Trophoblast cell (in vitro differentiated cells and primary cell): ENCODE data around the gene KLHL30.

Source experiments
- DNase-seq, 2 donors: peaks; one replicate each; pipeline ENCODE4 v3.0.0-alpha.2; 2016
- H2AFZ ChIP-seq: 2 replicates; pipeline ENCODE4 v1.6.1; 2013; ENCODE audit warnings: low read length, moderate library complexity, mild to moderate bottlenecking; ENCODE audit not compliant: insufficient read depth, poor library complexity
- H2AK5ac ChIP-seq: 2 replicates; pipeline ENCODE4 v1.6.1; 2013; ENCODE audit warnings: mild to moderate bottlenecking, low read length
- H2BK120ac ChIP-seq: 2 replicates; pipeline ENCODE4 v1.6.1; 2013; ENCODE audit warnings: low read length, mild to moderate bottlenecking, moderate library complexity; ENCODE audit not compliant: insufficient read depth, poor library complexity
- H2BK12ac ChIP-seq: 2 replicates; pipeline ENCODE4 v1.6.1; 2013; ENCODE audit warnings: mild to moderate bottlenecking, low read length, moderate library complexity
- H2BK5ac ChIP-seq: 2 replicates; pipeline ENCODE4 v1.6.1; 2013; ENCODE audit warnings: low read length, low read depth, moderate library complexity, mild to moderate bottlenecking; ENCODE audit not compliant: poor library complexity
- H3K14ac ChIP-seq: 2 replicates; pipeline ENCODE4 v1.6.1; 2013; ENCODE audit warnings: mild to moderate bottlenecking, low read length
- H3K18ac ChIP-seq: 2 replicates; pipeline ENCODE4 v1.6.1; 2013; ENCODE audit warnings: mild to moderate bottlenecking, low read length
- H3K23ac ChIP-seq: 2 replicates; pipeline ENCODE4 v1.6.1; 2013; ENCODE audit warnings: low read length
- H3K27ac ChIP-seq: 2 replicates; pipeline ENCODE4 v1.5.1; 2013; ENCODE audit warnings: low read depth, mild to moderate bottlenecking, inconsistent platforms, low read length, moderate library complexity
- H3K27me3 ChIP-seq: 2 replicates; pipeline ENCODE4 v1.6.1; 2013; ENCODE audit warnings: inconsistent platforms, mild to moderate bottlenecking, low read length, moderate library complexity; ENCODE audit not compliant: insufficient read depth
- H3K36me3 ChIP-seq, 2 experiments: 1 replicate in 1 of 2; 2 replicates in 1 of 2; pipeline ENCODE4 v1.6.1; 2013; ENCODE audit warnings: low read length in 2 of 2, mild to moderate bottlenecking in 2 of 2, moderate library complexity in 1 of 2; ENCODE audit not compliant: insufficient read depth in 2 of 2, control insufficient read depth in 1 of 2
- H3K4ac ChIP-seq: 2 replicates; pipeline ENCODE4 v1.6.1; 2013; ENCODE audit warnings: low read depth, mild to moderate bottlenecking, low read length, moderate library complexity
- H3K4me1 ChIP-seq, 2 experiments: 1 replicate in 1 of 2; 2 replicates in 1 of 2; pipeline ENCODE4 v1.6.1; 2013; ENCODE audit warnings: low read length in 2 of 2, mild to moderate bottlenecking in 2 of 2, moderate library complexity in 1 of 2; ENCODE audit not compliant: insufficient read depth in 2 of 2, control insufficient read depth in 1 of 2
- H3K4me2 ChIP-seq: 2 replicates; pipeline ENCODE4 v1.6.1; 2013; ENCODE audit warnings: inconsistent platforms, mild to moderate bottlenecking, low read length, moderate library complexity
- H3K4me3 ChIP-seq: 2 replicates; pipeline ENCODE4 v1.5.1; 2013; ENCODE audit warnings: mild to moderate bottlenecking, low read depth, low read length, inconsistent platforms
- H3K79me1 ChIP-seq: one replicate; pipeline ENCODE4 v1.6.1; 2013; ENCODE audit warnings: low read length
- H3K79me2 ChIP-seq: 2 replicates; pipeline ENCODE4 v1.6.1; 2013; ENCODE audit warnings: low read length, mild to moderate bottlenecking; ENCODE audit not compliant: control insufficient read depth, insufficient read depth, poor library complexity
- H3K9ac ChIP-seq: 2 replicates; pipeline ENCODE4 v1.6.1; 2013; ENCODE audit warnings: mild to moderate bottlenecking, low read length
- H3K9me3 ChIP-seq: 2 replicates; pipeline ENCODE4 v1.6.1; 2013; ENCODE audit warnings: low read depth, mild to moderate bottlenecking, control low read depth, inconsistent platforms, low read length; ENCODE audit not compliant: insufficient read depth
- H4K12ac ChIP-seq: 2 replicates; pipeline ENCODE4 v1.6.1; 2013; ENCODE audit warnings: low read depth, mild to moderate bottlenecking, low read length, moderate library complexity
- H4K8ac ChIP-seq: 2 replicates; pipeline ENCODE4 v1.6.1; 2013; ENCODE audit warnings: low read depth, mild to moderate bottlenecking, low read length, moderate library complexity
- H4K91ac ChIP-seq: one replicate; pipeline ENCODE4 v1.6.1; 2013; ENCODE audit warnings: low read depth, mild to moderate bottlenecking, low read length, moderate library complexity
- WGBS: extraction: QIAGEN DNeasy Blood & Tissue Kit; methylation state at CpG from one replicate; pipeline ENCODE4 v1.1.7; 2013; ENCODE audit warnings: missing lambda C conversion rate; ENCODE audit not compliant: insufficient read length, insufficient coverage; ENCODE audit errors: extremely low coverage; 5-methylcytosine and 5-hydroxymethylcytosine counted together

The KLHL30 gene

DNA sequence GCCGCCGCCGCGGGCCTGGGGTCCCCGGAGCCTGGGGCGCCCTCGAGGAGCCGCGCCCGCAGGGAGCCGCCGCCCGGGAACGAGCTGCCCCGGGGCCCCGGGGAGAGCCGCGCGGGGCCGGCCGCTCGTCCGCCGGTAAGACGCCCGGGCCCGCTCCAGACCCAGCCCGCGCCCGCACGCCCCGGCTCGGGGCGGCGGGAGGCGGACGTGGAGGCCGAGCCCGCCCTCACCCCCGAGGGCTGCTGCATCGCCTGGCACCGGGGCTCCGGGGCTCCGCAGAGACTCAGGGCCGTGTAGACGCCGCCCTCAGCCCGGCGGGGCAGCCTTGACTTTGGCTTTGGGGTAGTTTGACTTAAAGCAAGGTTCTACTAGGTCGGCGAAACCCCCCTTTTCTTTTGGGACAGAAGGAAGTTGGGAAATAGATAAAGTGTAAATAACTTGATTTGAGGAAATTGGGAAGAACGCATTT is 20.6 kb downstream of the KLHL30 start:
- 86% methylated on average over 1 of the region's 52 CpGs for WGBS
- Histone ChIP-seq H3K27ac (no peak overlapping the region), H2AFZ (no peak overlapping the region), H4K12ac (no peak overlapping the region), H4K91ac (no peak overlapping the region), H3K79me2 (no peaks in the 10 kb centered on the region), H2BK5ac (no peak overlapping the region), H3K14ac (no peak overlapping the region), H3K23ac (no peak overlapping the region), H2BK12ac (no peak overlapping the region), H3K18ac (no peak overlapping the region), H3K79me1 (no peaks in the 10 kb centered on the region), H3K4me2 (peak overlapping the region; percentile 68), H3K9ac (no peak overlapping the region), H3K4me1 (peaks cover 1 to 5% of the 10 kb centered on the region in 2 experiments), H2AK5ac (no peak overlapping the region), H3K4ac (no peak overlapping the region), H3K4me3 (no peak overlapping the region), H3K27me3 (peaks cover 35% of the 10 kb centered on the region), H3K9me3 (peaks cover 7% of the 10 kb centered on the region), H2BK120ac (no peak overlapping the region), H3K36me3 (no peaks in the 10 kb centered on the region), H4K8ac (no peak overlapping the region)
- peak in 1 of 2 donors; percentile 27 for DNase-seq

DNA sequence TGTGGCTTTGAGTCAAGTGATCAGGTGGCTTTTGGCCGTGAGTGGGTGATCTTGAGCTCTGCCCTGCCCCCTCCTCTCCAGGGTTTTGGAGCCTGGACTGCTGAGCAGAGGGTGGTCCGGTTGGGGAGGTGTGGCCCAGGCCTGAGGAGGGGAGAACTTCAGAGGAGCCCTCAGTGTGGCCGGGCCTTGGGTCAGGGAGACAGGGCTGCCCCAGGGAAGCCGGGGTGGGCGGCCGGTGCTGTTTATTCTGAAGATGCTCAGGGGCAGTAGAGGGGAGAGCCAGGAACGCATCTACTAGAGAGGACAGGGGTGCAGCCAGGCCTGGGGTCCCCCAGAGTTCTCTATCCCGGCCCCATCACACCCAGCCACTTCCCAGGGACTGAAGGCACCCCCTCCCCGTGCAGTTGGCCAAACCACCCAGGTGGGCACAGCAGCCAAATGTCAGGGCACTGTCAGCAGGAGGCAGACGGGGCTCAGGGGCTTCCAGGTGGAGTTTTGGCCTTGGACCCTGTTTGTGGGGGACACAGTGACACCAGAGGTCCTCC is 21.3 kb downstream of the KLHL30 start:
- H2AK5ac ChIP-seq, result no peak overlapping the region
- no peak for DNase-seq
- H3K79me1 ChIP-seq, result no peaks in the 10 kb centered on the region
- no peak overlapping the region for H4K12ac ChIP-seq
- H2BK5ac ChIP-seq, result no peak overlapping the region
- no peak overlapping the region for H3K23ac ChIP-seq
- H3K79me2 ChIP-seq, result no peaks in the 10 kb centered on the region
- H2AFZ ChIP-seq, result no peak overlapping the region
- no peak overlapping the region for H3K4ac ChIP-seq
- no peak overlapping the region for H3K4me2 ChIP-seq
- H3K36me3 ChIP-seq, result no peaks in the 10 kb centered on the region
- H3K4me3 ChIP-seq, result no peak overlapping the region
- peaks cover 7% of the 10 kb centered on the region for H3K9me3 ChIP-seq
- H3K18ac ChIP-seq, result no peak overlapping the region
- peaks cover 1 to 5% of the 10 kb centered on the region in 2 experiments for H3K4me1 ChIP-seq
- H3K27me3 ChIP-seq, result peaks cover 37% of the 10 kb centered on the region
- H4K91ac ChIP-seq, result no peak overlapping the region
- H4K8ac ChIP-seq, result no peak overlapping the region
- no peak overlapping the region for H2BK12ac ChIP-seq
- H3K9ac ChIP-seq, result no peak overlapping the region
- no peak overlapping the region for H3K14ac ChIP-seq
- no CpG with 5 or more reads among the region's 10 CpGs for whole genome bisulfite sequencing
- no peak overlapping the region for H2BK120ac ChIP-seq
- H3K27ac ChIP-seq, result no peak overlapping the region

DNA sequence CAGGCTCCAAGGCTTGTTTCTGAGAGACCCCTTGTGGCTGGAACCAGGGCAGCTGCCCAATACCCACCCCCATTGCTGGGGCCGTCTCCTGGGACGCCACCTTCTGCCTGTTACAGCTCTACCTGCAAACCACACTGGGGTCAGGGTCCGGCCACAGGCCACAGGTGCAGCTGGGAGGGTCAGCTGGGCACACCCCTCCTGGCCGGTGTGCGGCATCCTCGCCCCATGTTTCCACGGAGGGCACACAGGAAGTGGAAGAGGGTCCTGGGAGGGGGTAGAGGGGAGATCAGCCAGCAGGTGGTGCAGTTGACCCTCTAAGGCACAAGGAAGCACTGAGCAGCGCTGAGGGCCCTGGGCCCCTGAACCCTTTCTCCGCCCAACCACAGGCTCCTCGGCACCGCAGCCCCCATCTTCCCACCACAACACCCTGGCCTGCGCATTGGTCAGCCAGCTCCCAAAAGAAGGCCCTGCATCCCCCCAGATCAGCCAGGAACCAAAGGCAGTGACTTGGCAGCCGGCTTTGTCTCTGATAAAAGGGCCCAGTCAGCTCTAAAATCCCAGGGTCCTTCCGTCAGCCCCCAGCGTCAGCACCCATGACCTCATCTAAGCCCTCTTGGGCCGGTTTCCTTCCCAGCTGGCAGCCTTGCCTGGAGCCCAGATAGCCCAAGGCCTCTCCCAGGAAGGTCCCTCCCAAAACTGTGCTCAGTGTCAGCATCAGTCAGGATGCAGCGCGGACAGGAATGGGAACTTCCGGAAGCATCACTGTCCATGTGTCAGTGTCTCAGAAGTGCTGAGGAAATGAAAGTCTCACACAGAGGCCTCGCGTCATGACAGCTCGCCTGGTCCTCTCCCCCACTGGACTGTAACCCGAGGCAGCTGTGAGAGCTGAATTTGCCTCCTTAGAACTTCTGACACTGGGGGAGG is 22.0 kb downstream of the KLHL30 start:
- Histone ChIP-seq H3K36me3 (no peaks in the 10 kb centered on the region), H3K4me3 (no peak overlapping the region), H3K4me2 (no peak overlapping the region), H3K27me3 (peaks cover 40% of the 10 kb centered on the region), H3K4me1 (peaks cover 1 to 5% of the 10 kb centered on the region in 2 experiments), H4K91ac (no peak overlapping the region), H3K23ac (no peak overlapping the region), H2BK120ac (no peak overlapping the region), H4K8ac (no peak overlapping the region), H3K9me3 (peaks cover 7% of the 10 kb centered on the region), H3K18ac (no peak overlapping the region), H3K79me2 (no peaks in the 10 kb centered on the region), H2BK12ac (no peak overlapping the region), H3K4ac (no peak overlapping the region), H4K12ac (no peak overlapping the region), H3K27ac (no peak overlapping the region), H3K14ac (no peak overlapping the region), H2AK5ac (no peak overlapping the region), H3K79me1 (no peaks in the 10 kb centered on the region), H2BK5ac (no peak overlapping the region), H3K9ac (no peak overlapping the region), H2AFZ (no peak overlapping the region)
- WGBS, result no CpG with 5 or more reads among the region's 23 CpGs
- DNase-seq, result no peak

DNA sequence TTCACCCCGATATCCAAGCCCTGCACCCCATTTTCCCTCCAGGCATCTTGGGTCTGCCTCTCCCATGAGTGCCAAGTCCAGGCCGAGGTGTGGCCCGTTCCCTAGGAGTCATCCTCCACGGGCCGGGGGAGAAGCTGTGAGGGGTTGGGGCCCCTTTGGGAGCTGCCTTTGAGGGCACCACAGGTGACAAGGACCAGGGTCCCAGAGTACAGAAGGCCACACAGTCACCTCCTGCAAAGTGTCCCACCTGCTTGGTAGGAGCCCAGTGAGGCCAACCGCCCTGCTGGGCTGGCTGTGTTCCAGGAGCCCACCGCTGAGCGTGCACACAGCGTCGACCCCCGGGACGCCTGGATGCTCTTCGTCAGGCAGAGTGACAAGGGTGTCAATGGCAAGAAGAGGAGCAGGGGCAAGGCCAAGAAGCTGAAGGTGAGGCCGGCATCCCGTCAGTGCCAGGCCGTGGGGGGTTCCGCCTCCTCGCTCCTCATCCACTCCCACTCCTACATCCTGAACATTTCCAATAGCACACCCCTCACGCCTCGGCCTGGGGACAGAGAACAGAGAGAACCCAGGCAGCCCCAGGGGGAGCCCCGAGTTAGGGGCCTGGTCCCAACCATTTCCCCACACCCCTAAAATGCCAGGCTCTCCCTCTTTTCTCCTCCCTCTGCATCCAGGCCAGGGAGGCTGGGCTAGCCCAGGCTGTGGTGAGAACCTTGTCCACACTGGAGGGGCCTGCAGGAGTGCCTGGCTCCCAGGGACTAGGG is 23.0 kb downstream of the KLHL30 start:
- Histone ChIP-seq H3K9ac (no peak overlapping the region), H3K18ac (no peak overlapping the region), H3K9me3 (peaks cover 7% of the 10 kb centered on the region), H2AK5ac (no peak overlapping the region), H2BK12ac (no peak overlapping the region), H3K23ac (no peak overlapping the region), H2BK120ac (no peak overlapping the region), H4K91ac (no peak overlapping the region), H3K4ac (no peak overlapping the region), H3K4me1 (peaks cover 1 to 5% of the 10 kb centered on the region in 2 experiments), H3K14ac (no peak overlapping the region), H2AFZ (no peak overlapping the region), H3K27me3 (peaks cover 40% of the 10 kb centered on the region), H3K79me1 (no peaks in the 10 kb centered on the region), H3K36me3 (no peaks in the 10 kb centered on the region), H4K12ac (no peak overlapping the region), H3K4me3 (no peak overlapping the region), H4K8ac (no peak overlapping the region), H3K27ac (no peak overlapping the region), H3K79me2 (no peaks in the 10 kb centered on the region), H3K4me2 (no peak overlapping the region), H2BK5ac (no peak overlapping the region)
- no CpG with 5 or more reads among the region's 21 CpGs for WGBS
- DNase-seq, result no peak
